ENCODE results near the gene MEIOB.

The MEIOB gene

GRCh38 chr16:1786242-1787055 is 85.5 kb downstream of the MEIOB start:
- DNase-seq (ENCODE audit: low spot score) = peak; percentile 63

- DNase-seq (ENCODE audit: low spot score) = no peak
These were observed 86.2 kb downstream of the MEIOB start for GRCh38 chr16:1785846-1786170.

GRCh38 chr16:1784977-1785845 is 86.8 kb downstream of the MEIOB start:
- peak; percentile 59 for DNase-seq (ENCODE audit: low spot score)
